AG04449 (cell line): Measurements from ENCODE around the gene TMEM40.

Experiments
- CTCF ChIA-PET: fragments of 350-600 bp; formaldehyde crosslinking; extraction: SDS; loops from one replicate; lab custom pipeline; 2021; ENCODE audit warnings: antibody characterized with exemption; lab: Yijun Ruan, JAX
- POLR2A ChIA-PET: fragments of 400-600, 350-600 bp; formaldehyde crosslinking; extraction: SDS; loops from one replicate; lab custom pipeline; 2020; ENCODE audit warnings: antibody characterized with exemption, inconsistent platforms; lab: Yijun Ruan, JAX
- DNase-seq: peaks from one replicate; pipeline ENCODE4 v3.0.0-alpha.2; 2010; ENCODE audit warnings: low read depth, low spot score
- H3K4me3 ChIP-seq: 2 replicates; pipeline ENCODE4 v1.5.1; 2011; ENCODE audit warnings: low read depth, mild to moderate bottlenecking, control low read depth, low read length
- CTCF ChIP-seq: IDR thresholded peaks from one replicate; pipeline ENCODE4 v1.5.1; 2011; ENCODE audit warnings: mild to moderate bottlenecking, moderate library complexity, low read length, control low read depth, inconsistent platforms; ENCODE audit not compliant: insufficient read depth; ENCODE audit errors: missing control alignments

TMEM40 gene

GRCh38 chr3:12799525-12800440 is 40.7 kb upstream of the TMEM40 start:
- ChIA-PET POLR2A (no interaction called here), CTCF (interaction anchor here (1.2 to 6.2 kb wide), 3 partner anchors 9 to 23 kb away, joined by 3 to 39 read pairs (median 36); no protein-coding TSS in a partner anchor)
- DNase-seq = no peak
- H3K4me3 ChIP-seq = no peak overlapping the region
- TF ChIP-seq CTCF = no peak

- ChIA-PET CTCF (interaction anchor here (4.0 to 6.2 kb wide), 2 partner anchors 11 kb away, joined by 36 to 39 read pairs; no protein-coding TSS in a partner anchor), POLR2A (no interaction called here)
- no peak for DNase-seq
- TF ChIP-seq CTCF = no peak
- H3K4me3 ChIP-seq = no peak overlapping the region
Measured at GRCh38 chr3:12798559-12799179, 39.6 kb upstream of the TMEM40 start.

- DNase-seq = no peak
- H3K4me3 ChIP-seq = no peak overlapping the region
- ChIA-PET CTCF (interaction anchor here (4.0 to 7.9 kb wide), 3 partner anchors 10 to 11 kb away, joined by 36 to 49 read pairs (median 39); no protein-coding TSS in a partner anchor), POLR2A (no interaction called here)
- no peak for TF ChIP-seq CTCF
Measured at GRCh38 chr3:12797892-12798558, 39.0 kb upstream of the TMEM40 start.

GRCh38 chr3:12797124-12797891 is 38.2 kb upstream of the TMEM40 start:
- no peak for DNase-seq
- ChIA-PET CTCF (interaction anchor here (1.3 to 7.9 kb wide), 4 partner anchors 10 to 44 kb away, joined by 4 to 49 read pairs (median 23); partner anchors contain the start of gene RPL32), POLR2A (no interaction called here)
- no peak for TF ChIP-seq CTCF
- H3K4me3 ChIP-seq = peak overlapping the region; percentile 69

- ChIA-PET CTCF (interaction anchor here (1.0 to 7.9 kb wide), 6 partner anchors 9 to 76 kb away, joined by 3 to 49 read pairs (median 6); partner anchors contain the start of gene RPL32), POLR2A (interaction anchor here (0.6 kb wide), 1 partner anchor 14 kb away, joined by 3 read pairs; no protein-coding TSS in a partner anchor)
- H3K4me3 ChIP-seq = peak within 1 kb of the TSS; percentile 69
- no peak for TF ChIP-seq CTCF
- DNase-seq = no peak
Measured at GRCh38 chr3:12796171-12797123, 37.4 kb upstream of the TMEM40 start, which contains the start of gene CAND2. Gene CAND2, plus strand, starts transcription at chr3:12796680. Its CDS starts 41 bp downstream, at chr3:12796721.
